T-cell (primary cell): ENCODE measurements around the gene PLCB4. TPM values are rescaled to one million over a fixed set of nuclear protein-coding genes. Genes with fewer than 3 reads are reported as not detected.

Experiments
- ATAC-seq, 4 experiments: fragments of 200-7000 bp in 3 of 4; fragments of 150-1000 bp in 1 of 4; cut with Tn5 transposase; replicated peaks in 1 of 4; 1 replicate in 3 of 4; 2 replicates in 1 of 4; pipeline ENCODE4 v1.10.0; 2021; ENCODE audit warnings: moderate library complexity in 3 of 4, mild to moderate bottlenecking in 2 of 4, moderate number of reproducible peaks in 1 of 4
- CTCF ChIA-PET, 2 donors: fragments of 300-600 bp; sonication (Branson Sonifier 250); formaldehyde crosslinking; loops; one replicate each; lab custom pipeline; 2022; ENCODE audit warnings: antibody characterized with exemption in 2 of 2; lab: Charles Lee
- POLR2A ChIA-PET, 2 donors: fragments of 300-600 bp; sonication (Branson Sonifier 250); formaldehyde crosslinking; loops; one replicate each; lab custom pipeline; 2022; ENCODE audit warnings: antibody characterized with exemption in 2 of 2; lab: Charles Lee
- DNase-seq, 35 experiments: peaks; one replicate each; pipeline versions ENCODE4 v3.0.0 to v3.0.0-alpha.2; 2013 to 2023
- H3K27ac ChIP-seq: one replicate; pipeline ENCODE4 v1.5.1; 2013; ENCODE audit warnings: low read length
- H3K27me3 ChIP-seq, 2 experiments: replicated peaks in 1 of 2; 1 replicate in 1 of 2; 2 replicates in 1 of 2; pipeline versions ENCODE4 v1.6.1 to v1.7.0; 2013; ENCODE audit warnings: low read length in 1 of 2, mixed read lengths in 1 of 2; ENCODE audit not compliant: control insufficient read depth in 2 of 2, insufficient read depth in 2 of 2; ENCODE audit errors: extremely low read depth in 1 of 2
- H3K36me3 ChIP-seq, 2 donors: 1 replicate in 1 of 2; 2 replicates in 1 of 2; pipeline versions ENCODE4 v1.6.1 to v1.7.0; 2013; ENCODE audit warnings: low read length in 1 of 2; ENCODE audit not compliant: control insufficient read depth in 2 of 2, insufficient read depth in 1 of 2; ENCODE audit errors: extremely low read depth in 1 of 2
- H3K4me1 ChIP-seq, 2 experiments: 1 replicate in 1 of 2; 2 replicates in 1 of 2; pipeline versions ENCODE4 v1.6.1 to v1.7.0; 2013; ENCODE audit warnings: low read length in 2 of 2, mixed read lengths in 1 of 2; ENCODE audit not compliant: insufficient read depth in 2 of 2, control insufficient read depth in 1 of 2; ENCODE audit errors: extremely low read depth in 1 of 2
- H3K4me3 ChIP-seq, 2 donors: 1 replicate in 1 of 2; 2 replicates in 1 of 2; pipeline versions ENCODE4 v1.5.1 to v1.7.0; 2013; ENCODE audit warnings: mild to moderate bottlenecking in 2 of 2, low read length in 1 of 2, moderate library complexity in 1 of 2; ENCODE audit not compliant: control insufficient read depth in 1 of 2; ENCODE audit errors: extremely low read depth in 1 of 2
- H3K9me3 ChIP-seq: 2 replicates; pipeline ENCODE4 v1.7.0; 2013
- H3K27ac Mint-ChIP-seq, 2 donors: one replicate each; pipeline ENCODE4 v1.8.0; 2020 to 2021; ENCODE audit warnings: mild to moderate bottlenecking in 2 of 2, mixed read lengths in 2 of 2
- H3K27me3 Mint-ChIP-seq, 2 donors: one replicate each; pipeline ENCODE4 v1.8.0; 2021 to 2022; ENCODE audit warnings: mixed read lengths in 2 of 2
- H3K36me3 Mint-ChIP-seq: one replicate; pipeline ENCODE4 v1.8.0; 2021; ENCODE audit warnings: mixed read lengths
- H3K4me1 Mint-ChIP-seq, 3 donors: one replicate each; pipeline ENCODE4 v1.8.0; 2020 to 2022; ENCODE audit warnings: mixed read lengths in 3 of 3, mild to moderate bottlenecking in 1 of 3
- H3K4me3 Mint-ChIP-seq, 3 donors: one replicate each; pipeline ENCODE4 v1.8.0; 2020 to 2022; ENCODE audit warnings: mild to moderate bottlenecking in 3 of 3, mixed read lengths in 3 of 3, moderate library complexity in 3 of 3
- H3K9me3 Mint-ChIP-seq, 3 donors: one replicate each; pipeline ENCODE4 v1.8.0; 2020 to 2022; ENCODE audit warnings: mixed read lengths in 3 of 3
- WGBS: methylation state at CpG from one replicate; pipeline ENCODE4 v1.1.5; 2013; ENCODE audit warnings: missing lambda C conversion rate; ENCODE audit not compliant: insufficient coverage; 5-methylcytosine and 5-hydroxymethylcytosine counted together
- total RNA-seq, 35 experiments: library from RNA in 6 of 35; stranded (reverse) in 6 of 35; fragments of 120-200 nt in 1 of 35; gene quantifications; one replicate each; pipeline versions ENCODE4 v1.2.1 to v1.2.4 and lab custom pipeline; 2013 to 2026

PLCB4 gene
- total RNA-seq, 5 donors from 2014 or later (not counting 1 experiment from before 2014, with no cell fraction given) = 0.06 to 0.07 TPM; not detected in 3

GRCh38 chr20:9301129-9302090, 232.5 kb downstream of the PLCB4 start:
- Histone ChIP-seq H3K36me3 (no peaks in the 10 kb centered on the region), H3K4me1 (no peaks in the 10 kb centered on the region), H3K27me3 (no peaks in the 10 kb centered on the region), H3K9me3 (no peaks in the 10 kb centered on the region), H3K27ac (no peak overlapping the region), H3K4me3 (no peak overlapping the region)
- H3K36me3 Mint-ChIP-seq = no peaks in the 10 kb centered on the region
- DNase-seq = no peak
- H3K4me3 Mint-ChIP-seq = no peak overlapping the region
- no peak overlapping the region for H3K27ac Mint-ChIP-seq
- 94% methylated on average over 3 of the region's 10 CpGs for WGBS
- ChIA-PET POLR2A (no interaction called here), CTCF (interaction anchor here in 1 of 2 donors (0.6 kb wide), 1 partner anchor 367 kb away, joined by 8 read pairs; no protein-coding TSS in a partner anchor)
- no peaks in the 10 kb centered on the region for H3K4me1 Mint-ChIP-seq
- no peaks in the 10 kb centered on the region for H3K27me3 Mint-ChIP-seq
- ATAC-seq = no peak
- H3K9me3 Mint-ChIP-seq = peaks cover 0 to 4% (median 0%) of the 10 kb centered on the region in 3 donors

- H3K4me1 Mint-ChIP-seq = no peaks in the 10 kb centered on the region
- H3K4me3 Mint-ChIP-seq = no peak overlapping the region
- no peaks in the 10 kb centered on the region for H3K36me3 Mint-ChIP-seq
- DNase-seq = no peak
- peaks cover 0 to 4% (median 2%) of the 10 kb centered on the region in 3 donors for H3K9me3 Mint-ChIP-seq
- ChIA-PET POLR2A (no interaction called here), CTCF (interaction anchor here in 1 of 2 donors (0.6 kb wide), 1 partner anchor 366 kb away, joined by 8 read pairs; no protein-coding TSS in a partner anchor)
- H3K27ac Mint-ChIP-seq = no peak overlapping the region
- Histone ChIP-seq H3K9me3 (no peaks in the 10 kb centered on the region), H3K4me1 (no peaks in the 10 kb centered on the region), H3K4me3 (no peak overlapping the region), H3K27me3 (no peaks in the 10 kb centered on the region), H3K27ac (no peak overlapping the region), H3K36me3 (no peaks in the 10 kb centered on the region)
- no peaks in the 10 kb centered on the region for H3K27me3 Mint-ChIP-seq
- ATAC-seq = no peak
- no CpG with 5 or more reads among the region's 1 CpG for WGBS
Observed at GRCh38 chr20:9302091-9302462, 233.2 kb downstream of the PLCB4 start.

GRCh38 chr20:9306521-9306920, 237.6 kb downstream of the PLCB4 start:
- POLR2A ChIA-PET = no interaction called here
- Mint-ChIP-seq H3K36me3 (no peaks in the 10 kb centered on the region), H3K4me1 (no peaks in the 10 kb centered on the region), H3K4me3 (no peak overlapping the region), H3K27me3 (no peaks in the 10 kb centered on the region), H3K9me3 (peaks cover 0 to 4% (median 2%) of the 10 kb centered on the region in 3 donors), H3K27ac (no peak overlapping the region)
- H3K4me3 ChIP-seq = no peak overlapping the region
- H3K4me1 ChIP-seq = no peaks in the 10 kb centered on the region
- ATAC-seq (no peak), DNase-seq (no peak)
- no peaks in the 10 kb centered on the region for H3K36me3 ChIP-seq
- CTCF ChIA-PET = no interaction called here
- no peaks in the 10 kb centered on the region for H3K9me3 ChIP-seq
- no peak overlapping the region for H3K27ac ChIP-seq
- WGBS = no CpG with 5 or more reads among the region's 1 CpG
- H3K27me3 ChIP-seq = no peaks in the 10 kb centered on the region

- no CpG with 5 or more reads among the region's 1 CpG for WGBS
- no peaks in the 10 kb centered on the region for H3K36me3 Mint-ChIP-seq
- Histone ChIP-seq H3K27me3 (no peaks in the 10 kb centered on the region), H3K4me1 (no peaks in the 10 kb centered on the region), H3K4me3 (no peak overlapping the region), H3K27ac (no peak overlapping the region), H3K9me3 (no peaks in the 10 kb centered on the region), H3K36me3 (no peaks in the 10 kb centered on the region)
- no peaks in the 10 kb centered on the region for H3K4me1 Mint-ChIP-seq
- no peak overlapping the region for H3K27ac Mint-ChIP-seq
- no peaks in the 10 kb centered on the region for H3K27me3 Mint-ChIP-seq
- H3K4me3 Mint-ChIP-seq = no peak overlapping the region
- DNase-seq (no peak), ATAC-seq (no peak)
- POLR2A ChIA-PET = no interaction called here
- peaks cover 0 to 2% (median 0%) of the 10 kb centered on the region in 3 donors for H3K9me3 Mint-ChIP-seq
- CTCF ChIA-PET = no interaction called here
Observed at GRCh38 chr20:9308056-9308455, 239.2 kb downstream of the PLCB4 start.

GRCh38 chr20:9311132-9311531, 242.2 kb downstream of the PLCB4 start:
- H3K4me1 Mint-ChIP-seq = no peaks in the 10 kb centered on the region
- no CpG with 5 or more reads among the region's 1 CpG for WGBS
- no peak overlapping the region for H3K27ac Mint-ChIP-seq

GRCh38 chr20:9319687-9320384, 250.9 kb downstream of the PLCB4 start:
- H3K27ac ChIP-seq = no peak overlapping the region
- no peak for DNase-seq
- no peak overlapping the region for H3K4me3 ChIP-seq
- no peaks in the 10 kb centered on the region for H3K4me1 ChIP-seq
- WGBS = 70% methylated on average over 4 of the region's 7 CpGs
- no peak for ATAC-seq
- H3K27ac Mint-ChIP-seq = no peak overlapping the region
- H3K36me3 ChIP-seq = no peaks in the 10 kb centered on the region
- ChIA-PET CTCF (no interaction called here), POLR2A (no interaction called here)
- H3K4me1 Mint-ChIP-seq = peaks cover 0 to 8% (median 7%) of the 10 kb centered on the region in 3 donors
- H3K27me3 ChIP-seq = no peaks in the 10 kb centered on the region
- H3K9me3 ChIP-seq = no peaks in the 10 kb centered on the region
- H3K9me3 Mint-ChIP-seq = peaks cover 0 to 4% (median 3%) of the 10 kb centered on the region in 3 donors
- H3K27me3 Mint-ChIP-seq = no peaks in the 10 kb centered on the region
- H3K4me3 Mint-ChIP-seq = peak overlapping the region; percentile 3 to 53 (median 39)
- no peaks in the 10 kb centered on the region for H3K36me3 Mint-ChIP-seq

More at GRCh38 chr20:9311132-9311531, 242.2 kb downstream of the PLCB4 start:
- Mint-ChIP-seq H3K27me3 (no peaks in the 10 kb centered on the region), H3K9me3 (peaks cover 0 to 2% (median 0%) of the 10 kb centered on the region in 3 donors), H3K36me3 (no peaks in the 10 kb centered on the region), H3K4me3 (no peak overlapping the region)
- H3K4me1 ChIP-seq = no peaks in the 10 kb centered on the region
- DNase-seq (no peak), ATAC-seq (no peak)
- H3K36me3 ChIP-seq = no peaks in the 10 kb centered on the region
- no peak overlapping the region for H3K27ac ChIP-seq
- H3K4me3 ChIP-seq = no peak overlapping the region
- ChIA-PET CTCF (no interaction called here), POLR2A (no interaction called here)
- no peaks in the 10 kb centered on the region for H3K9me3 ChIP-seq
- H3K27me3 ChIP-seq = no peaks in the 10 kb centered on the region
